ENCODE results near the gene SPATA4.

SPATA4 gene

DNA sequence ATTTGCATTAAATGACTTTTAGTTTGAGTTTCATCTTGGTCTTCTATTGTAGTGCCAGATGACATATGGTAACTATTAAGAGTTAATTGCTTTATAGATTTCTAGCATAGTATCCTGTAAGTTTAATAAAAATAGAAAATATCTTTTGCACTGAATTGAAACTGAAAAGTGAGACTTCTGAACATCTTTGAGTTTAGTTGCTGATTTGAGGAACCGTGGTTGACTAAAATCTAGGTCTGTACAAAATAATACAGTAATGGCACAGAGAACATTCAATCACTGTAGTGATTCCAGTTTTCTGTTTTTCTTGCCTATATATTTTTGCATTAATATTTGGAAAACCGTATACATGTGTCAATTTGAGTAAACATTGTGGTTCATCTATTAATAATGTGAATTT lies 60.7 kb downstream of the SPATA4 start:
- TF ChIP-seq, protein P1, sequence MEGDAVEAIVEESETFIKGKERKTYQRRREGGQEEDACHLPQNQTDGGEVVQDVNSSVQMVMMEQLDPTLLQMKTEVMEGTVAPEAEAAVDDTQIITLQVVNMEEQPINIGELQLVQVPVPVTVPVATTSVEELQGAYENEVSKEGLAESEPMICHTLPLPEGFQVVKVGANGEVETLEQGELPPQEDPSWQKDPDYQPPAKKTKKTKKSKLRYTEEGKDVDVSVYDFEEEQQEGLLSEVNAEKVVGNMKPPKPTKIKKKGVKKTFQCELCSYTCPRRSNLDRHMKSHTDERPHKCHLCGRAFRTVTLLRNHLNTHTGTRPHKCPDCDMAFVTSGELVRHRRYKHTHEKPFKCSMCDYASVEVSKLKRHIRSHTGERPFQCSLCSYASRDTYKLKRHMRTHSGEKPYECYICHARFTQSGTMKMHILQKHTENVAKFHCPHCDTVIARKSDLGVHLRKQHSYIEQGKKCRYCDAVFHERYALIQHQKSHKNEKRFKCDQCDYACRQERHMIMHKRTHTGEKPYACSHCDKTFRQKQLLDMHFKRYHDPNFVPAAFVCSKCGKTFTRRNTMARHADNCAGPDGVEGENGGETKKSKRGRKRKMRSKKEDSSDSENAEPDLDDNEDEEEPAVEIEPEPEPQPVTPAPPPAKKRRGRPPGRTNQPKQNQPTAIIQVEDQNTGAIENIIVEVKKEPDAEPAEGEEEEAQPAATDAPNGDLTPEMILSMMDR (conservative IDR thresholded peaks at IDR 0.05; ENCODE audit: low read depth), result no peak
- ChIA-PET POLR2A (ENCODE audit: low non-redundant PET) (no interaction called here), CTCF (no interaction called here)
- H3K27ac ChIP-seq, result no peak overlapping the region
- DNase-seq (ENCODE audit: low spot score), result no peak

Measured in RWPE1 (cell line).